GM18499 (cell line): ENCODE results near the gene CFAP74.

ENCODE experiments used
- ATAC-seq: cut with Tn5 transposase; IDR thresholded peaks from one replicate; pipeline ENCODE4 v1.9.1; 2021; ENCODE audit warnings: moderate number of reproducible peaks; ENCODE audit not compliant: insufficient read depth, unreplicated experiment

Gene CFAP74

DNA sequence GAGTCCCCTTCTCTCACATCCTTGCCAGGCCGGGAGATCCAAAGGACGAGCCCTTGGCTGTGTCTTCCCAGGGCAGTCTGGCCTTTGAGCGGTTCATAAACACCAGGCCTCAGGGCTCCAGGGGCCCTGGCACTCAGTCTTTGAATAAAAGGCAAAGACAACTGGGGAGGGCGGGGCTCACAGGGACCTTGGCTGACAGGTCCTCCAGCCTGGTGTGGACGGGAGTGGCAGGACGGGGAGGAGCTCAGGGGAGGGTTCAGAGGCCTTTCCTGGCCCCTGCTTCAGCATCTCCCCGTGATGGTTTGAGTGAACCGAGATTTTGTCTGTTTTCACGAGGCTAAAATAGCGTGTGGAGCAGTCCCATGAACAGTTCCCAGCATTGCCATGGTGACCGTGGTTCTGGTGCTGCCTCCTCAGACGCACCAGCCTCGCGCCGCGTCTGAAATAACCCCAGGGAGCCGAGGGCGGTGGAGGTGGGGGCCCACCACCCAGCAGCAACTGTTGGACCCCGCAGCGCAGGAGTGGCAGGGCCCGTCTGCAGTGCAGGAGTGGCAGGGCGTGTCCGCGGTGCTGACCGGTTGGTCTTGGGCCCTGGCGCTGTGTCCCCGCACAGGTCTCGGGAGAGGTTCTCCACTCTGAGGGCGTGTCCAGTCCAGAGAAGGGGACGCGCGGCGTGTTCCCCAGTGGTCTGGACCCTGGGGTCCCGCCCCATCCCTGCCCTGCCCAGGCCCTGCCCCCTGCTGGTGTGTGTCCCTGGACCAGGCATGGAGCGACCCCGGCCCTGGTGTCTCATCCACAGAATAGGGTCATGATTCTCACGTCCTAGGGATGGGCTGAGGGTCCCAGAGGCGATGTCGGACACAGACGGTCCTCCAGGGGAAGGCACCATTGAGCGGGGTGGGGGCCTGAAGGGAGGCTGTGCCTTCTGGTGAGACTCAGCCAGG, 39.5 kb upstream of the CFAP74 start:
- no peak for ATAC-seq

DNA sequence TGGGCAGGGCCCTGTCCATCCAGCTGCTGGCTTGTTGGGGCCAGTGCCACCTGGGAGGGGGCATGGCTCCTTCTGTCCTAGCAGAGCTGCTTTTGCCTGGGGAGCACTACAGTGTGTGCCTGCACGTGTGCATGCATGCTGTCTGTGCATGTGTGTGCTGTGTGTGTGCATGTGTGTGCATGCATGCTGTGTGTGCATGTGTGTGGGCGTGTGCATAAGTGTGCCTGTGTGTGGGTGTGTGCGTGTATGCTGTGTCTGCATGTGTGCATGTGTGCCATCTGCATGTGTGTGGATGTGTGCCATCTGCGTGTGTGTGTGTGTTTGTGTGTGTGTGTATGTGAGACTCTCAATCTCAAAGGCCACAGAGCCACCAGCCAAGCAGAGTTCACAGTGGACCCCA, 38.3 kb upstream of the CFAP74 start:
- no peak for ATAC-seq

DNA sequence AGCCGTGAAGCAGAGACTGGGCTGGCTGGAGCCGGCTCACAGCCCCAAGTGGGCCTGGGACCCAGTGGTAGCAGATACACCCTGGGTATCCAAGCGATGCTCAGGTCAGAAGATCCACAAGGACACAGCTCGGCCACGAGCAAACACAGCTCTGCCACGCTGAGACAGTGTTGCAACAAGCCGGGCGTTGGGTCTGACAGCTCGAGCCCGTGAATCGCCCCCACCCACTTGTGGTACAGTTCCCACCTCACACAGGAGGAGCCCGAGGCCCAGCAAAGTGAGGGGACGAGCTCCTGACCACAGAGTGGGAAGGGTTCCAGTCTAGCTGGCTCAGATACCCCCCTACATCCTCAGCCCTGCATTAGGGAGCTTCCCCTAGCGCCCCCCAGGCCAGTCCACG, 37.7 kb upstream of the CFAP74 start:
- ATAC-seq = no peak

- no peak for ATAC-seq
These were observed 35.7 kb upstream of the CFAP74 start for GRCh38 chr1:2039251-2039650.

- no peak for ATAC-seq
These were observed 34.6 kb upstream of the CFAP74 start for GRCh38 chr1:2038229-2038628.

DNA sequence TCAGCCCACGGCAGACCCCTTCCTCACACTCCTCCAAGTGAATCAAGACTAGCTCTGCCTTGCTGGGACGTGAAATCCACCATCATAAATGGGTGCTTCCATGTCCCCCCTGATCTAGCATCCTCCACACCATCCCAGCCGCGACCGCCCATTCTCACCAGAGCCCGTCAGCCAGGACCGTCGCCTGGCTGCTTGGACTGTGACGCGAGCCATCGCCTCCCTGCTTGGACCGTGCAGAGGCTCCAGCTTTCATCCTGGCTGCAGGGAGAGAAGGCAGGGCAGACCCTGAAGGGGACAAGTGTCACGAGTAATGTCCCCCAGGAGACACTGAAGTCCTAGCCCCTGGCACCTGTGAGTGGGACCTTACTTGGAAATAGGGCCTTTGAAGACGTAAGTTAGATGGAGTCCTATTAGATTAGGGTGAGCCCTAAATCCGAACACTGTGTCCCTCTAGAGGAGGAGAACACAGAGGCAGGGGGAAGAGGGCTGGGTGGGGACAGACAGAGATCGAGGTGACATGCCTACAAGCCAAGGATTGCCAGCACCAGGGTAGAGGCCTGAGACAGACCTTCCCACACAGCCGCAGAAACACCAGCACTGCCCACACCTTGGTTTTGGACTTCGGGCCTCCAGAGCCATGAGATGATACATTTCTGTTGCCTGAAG, 33.9 kb upstream of the CFAP74 start:
- ATAC-seq = no peak

DNA sequence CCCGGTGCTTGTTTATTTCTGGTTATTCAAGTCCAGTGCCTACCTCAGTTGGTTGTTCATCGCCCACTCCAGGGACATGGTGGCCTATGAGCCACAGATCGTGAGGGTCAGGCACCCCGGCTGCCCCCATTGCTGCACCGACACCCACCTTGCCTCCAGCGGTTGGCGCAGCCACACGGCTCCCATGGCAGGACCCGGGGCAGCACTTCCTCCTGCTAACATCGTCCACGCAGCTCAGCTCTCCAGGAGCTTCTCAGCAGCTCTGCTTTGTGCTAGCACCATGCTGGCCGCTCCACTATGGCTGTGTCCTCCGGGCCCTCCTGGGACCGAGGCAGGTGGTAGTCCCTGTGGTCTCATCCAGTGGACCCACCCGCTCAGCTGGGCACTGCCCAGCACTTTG, 32.7 kb upstream of the CFAP74 start:
- ATAC-seq = no peak

DNA sequence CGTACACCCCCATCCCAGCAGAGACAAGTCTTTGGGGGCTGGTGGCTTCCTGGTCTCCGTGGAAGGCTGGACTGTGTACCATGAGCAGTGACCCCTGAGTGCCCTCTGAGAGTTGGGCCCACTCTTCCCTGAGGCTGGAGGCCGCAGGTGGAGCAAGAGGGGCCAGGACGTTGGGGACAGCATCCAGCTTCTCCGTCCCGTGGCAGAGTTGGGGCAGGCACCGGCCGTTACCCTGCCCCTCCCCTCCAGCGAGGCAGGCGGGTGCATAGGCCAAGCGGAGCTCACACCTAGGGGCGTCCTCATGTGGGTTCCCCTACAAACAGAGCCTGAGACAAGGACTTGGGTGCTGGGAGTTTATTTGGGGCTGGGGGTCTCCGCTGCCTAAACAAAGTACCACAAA, 29.6 kb upstream of the CFAP74 start:
- no peak for ATAC-seq

DNA sequence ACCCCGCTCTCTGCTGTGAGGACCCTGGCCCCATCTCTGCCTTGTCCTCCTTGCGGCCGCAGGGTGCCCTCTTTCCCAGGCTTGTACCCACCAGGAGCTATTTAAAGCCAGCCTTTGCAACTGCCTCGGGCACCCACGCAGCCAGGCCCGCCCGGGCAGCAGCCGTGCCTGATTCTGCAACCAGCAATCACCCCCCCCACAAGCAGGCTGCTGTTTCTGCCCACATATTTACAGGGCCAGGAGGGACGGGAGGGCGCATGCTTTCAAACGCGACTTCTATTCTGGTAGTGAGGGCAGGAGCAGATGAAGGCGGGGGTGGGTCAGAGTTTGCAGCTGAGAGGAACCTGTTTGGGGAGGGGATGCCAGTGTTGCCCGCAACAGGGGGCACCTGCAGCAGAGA, 29.2 kb upstream of the CFAP74 start:
- ATAC-seq = no peak

- ATAC-seq = no peak
These were observed 28.3 kb upstream of the CFAP74 start for GRCh38 chr1:2031546-2032540.

- ATAC-seq = no peak
These were observed 26.7 kb upstream of the CFAP74 start for GRCh38 chr1:2030076-2030871.

GRCh38 chr1:2029561-2029960, 26.0 kb upstream of the CFAP74 start:
- ATAC-seq = no peak

GRCh38 chr1:2028870-2029560, 25.4 kb upstream of the CFAP74 start:
- no peak for ATAC-seq

DNA sequence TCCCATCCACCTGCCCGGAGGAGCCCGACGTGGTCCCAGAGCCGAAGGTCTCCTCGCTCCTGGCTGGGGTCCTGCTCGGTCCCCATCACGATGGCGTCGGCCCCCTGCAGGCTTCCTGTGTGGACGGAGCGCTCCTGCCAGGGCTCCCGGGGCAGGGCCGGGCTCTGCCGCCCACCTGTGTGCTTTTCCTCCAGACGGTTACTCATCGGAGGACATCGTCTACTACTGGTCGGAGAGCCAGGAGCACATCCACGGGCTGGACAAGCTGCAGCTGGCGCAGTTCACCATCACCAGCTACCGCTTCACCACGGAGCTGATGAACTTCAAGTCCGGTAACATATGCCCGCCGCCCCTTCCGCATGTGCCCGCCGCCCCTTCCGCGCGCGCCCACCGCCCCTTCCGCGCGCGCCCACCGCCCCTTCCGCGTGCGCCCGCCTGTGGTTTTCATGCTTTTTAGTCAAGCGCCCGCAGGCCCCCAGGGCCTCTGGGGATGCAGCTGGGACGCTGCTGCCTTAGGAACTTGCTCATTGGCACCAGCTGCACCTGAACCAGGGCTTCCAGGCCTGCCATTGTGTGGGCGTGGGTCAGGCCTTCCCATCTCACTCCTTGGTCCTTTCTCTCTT, 24.5 kb upstream of the CFAP74 start:
- ATAC-seq = no peak

DNA sequence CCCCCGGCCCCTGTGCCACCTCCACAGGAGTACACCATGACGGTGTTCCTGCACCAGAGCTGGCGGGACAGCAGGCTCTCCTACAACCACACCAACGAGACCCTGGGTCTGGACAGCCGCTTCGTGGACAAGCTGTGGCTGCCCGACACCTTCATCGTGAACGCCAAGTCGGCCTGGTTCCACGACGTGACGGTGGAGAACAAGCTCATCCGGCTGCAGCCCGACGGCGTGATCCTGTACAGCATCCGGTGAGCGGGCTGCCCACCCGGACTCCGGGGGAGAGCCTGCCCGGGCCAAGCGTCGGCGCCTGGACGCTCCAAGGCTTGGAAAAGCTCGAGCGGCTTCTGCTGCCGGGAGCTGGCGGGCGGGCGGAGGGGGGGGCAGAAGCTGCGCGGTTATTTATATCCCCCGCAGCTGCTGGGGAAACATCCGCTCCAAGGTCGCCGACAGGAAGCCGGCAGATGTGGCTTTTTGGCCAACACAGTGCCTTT, 21.9 kb upstream of the CFAP74 start:
- no peak for ATAC-seq

- ATAC-seq = no peak
These were observed 21.3 kb upstream of the CFAP74 start for GRCh38 chr1:2024887-2025286.

- no peak for ATAC-seq
These were observed 20.9 kb upstream of the CFAP74 start for GRCh38 chr1:2024451-2024850.

- no peak for ATAC-seq
These were observed 19.6 kb upstream of the CFAP74 start for GRCh38 chr1:2023187-2023586.
